HG03280 (cell line): ENCODE measurements around the gene ANKRD6.

ENCODE experiments used
- ATAC-seq: cut with Tn5 transposase; IDR thresholded peaks from one replicate; pipeline ENCODE4 v1.9.1; 2021; ENCODE audit warnings: mild to moderate bottlenecking, moderate library complexity; ENCODE audit not compliant: unreplicated experiment

ANKRD6 gene

DNA sequence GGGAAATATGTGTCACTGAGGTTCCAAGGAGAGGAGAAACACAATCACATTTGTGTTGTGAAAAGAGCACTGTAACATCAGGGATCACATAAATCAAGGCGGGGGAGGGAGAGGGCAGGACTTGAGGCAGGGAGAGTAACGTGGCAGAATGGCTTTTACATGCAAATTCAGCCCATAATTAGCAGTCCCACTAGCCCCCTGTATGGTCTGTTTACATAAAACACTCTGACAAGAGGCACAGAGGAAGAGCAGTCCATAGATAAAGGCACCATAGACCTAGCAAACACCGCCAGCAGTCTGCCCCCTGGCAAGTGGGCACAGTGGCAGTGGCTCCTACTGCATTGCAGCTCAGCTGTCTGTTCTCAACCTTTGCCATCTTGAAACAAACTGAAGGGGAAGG, 122.9 kb downstream of the ANKRD6 start:
- no peak for ATAC-seq

DNA sequence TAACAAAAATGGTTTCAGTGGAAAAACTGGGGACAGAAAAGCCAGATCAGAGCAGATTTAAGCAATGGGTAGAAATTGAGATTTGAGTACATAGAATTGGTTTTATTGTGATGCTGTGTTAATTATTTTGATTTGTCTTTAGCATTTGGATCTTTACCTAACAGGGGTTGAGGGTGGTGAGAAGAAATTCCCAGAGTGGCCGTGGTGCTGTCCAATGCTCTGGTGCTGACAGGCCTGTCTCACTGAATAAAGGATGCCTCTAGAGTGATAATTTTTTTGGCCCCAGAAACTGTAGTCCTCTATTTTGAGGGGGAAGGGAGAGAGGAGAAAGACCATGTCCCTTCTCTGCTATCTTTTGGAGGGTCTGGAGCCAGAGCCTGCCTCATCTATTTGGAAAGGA, 126.5 kb downstream of the ANKRD6 start:
- ATAC-seq = no peak

DNA sequence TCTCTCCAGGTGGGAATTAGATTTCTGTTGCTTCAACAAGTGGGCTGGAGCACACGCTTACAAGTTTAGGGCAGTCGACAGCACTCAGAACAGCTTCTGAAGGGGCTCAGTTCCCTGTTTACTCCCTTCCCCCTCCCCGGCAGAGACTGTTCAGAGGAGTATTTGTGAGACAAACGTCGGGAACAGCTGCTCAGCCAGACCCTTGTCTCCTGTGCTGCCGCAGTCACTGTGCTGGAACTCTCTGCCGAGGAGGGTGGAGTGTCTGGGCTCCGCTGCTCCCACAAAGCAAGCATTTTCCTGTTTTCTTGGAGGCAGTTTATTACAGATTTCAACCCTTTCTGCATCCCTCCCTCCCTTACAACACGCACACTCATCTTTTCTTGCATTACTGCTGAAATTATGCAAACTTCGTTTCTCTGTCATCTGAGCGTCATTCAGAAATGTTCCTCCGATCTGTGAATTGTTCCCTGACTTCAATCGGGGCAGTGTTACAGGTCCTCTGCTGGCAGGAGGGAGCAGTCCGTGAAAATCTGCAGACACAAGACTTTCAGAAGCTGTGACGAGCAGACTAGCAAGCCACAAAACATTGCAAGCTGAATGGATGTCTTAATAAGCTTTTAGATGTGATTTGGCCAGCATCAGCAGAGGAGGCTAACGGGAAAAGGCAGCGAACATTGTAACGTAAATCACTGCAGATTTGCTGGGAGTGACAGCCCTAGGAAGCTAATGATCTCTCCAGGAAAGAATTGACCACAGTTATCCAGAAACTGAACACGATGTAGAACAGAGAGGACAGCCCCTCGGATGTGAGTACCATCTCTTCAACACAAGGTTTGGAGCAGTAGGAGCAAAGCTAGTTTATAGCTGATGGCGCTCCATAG, 129.4 kb downstream of the ANKRD6 start:
- no peak for ATAC-seq

DNA sequence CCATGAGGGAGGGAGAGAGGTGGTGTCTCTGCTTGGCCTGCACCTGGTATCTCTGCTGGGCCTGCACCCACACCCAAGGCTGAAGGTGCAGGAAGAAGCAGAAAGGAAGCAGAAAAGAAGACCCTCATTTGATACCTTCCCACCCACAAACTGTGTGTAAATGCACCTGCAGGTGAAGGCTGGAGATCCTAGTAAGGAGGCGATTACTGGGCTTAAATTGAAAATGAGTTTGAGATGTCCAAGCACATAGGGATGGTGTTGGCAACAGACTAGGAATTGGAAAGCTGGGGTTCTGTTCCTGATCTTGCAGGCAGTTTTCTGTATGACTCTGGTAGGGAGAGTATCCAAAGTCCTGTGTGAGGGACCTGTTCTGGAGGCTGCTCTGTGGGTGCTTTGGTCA, 130.9 kb downstream of the ANKRD6 start:
- no peak for ATAC-seq

DNA sequence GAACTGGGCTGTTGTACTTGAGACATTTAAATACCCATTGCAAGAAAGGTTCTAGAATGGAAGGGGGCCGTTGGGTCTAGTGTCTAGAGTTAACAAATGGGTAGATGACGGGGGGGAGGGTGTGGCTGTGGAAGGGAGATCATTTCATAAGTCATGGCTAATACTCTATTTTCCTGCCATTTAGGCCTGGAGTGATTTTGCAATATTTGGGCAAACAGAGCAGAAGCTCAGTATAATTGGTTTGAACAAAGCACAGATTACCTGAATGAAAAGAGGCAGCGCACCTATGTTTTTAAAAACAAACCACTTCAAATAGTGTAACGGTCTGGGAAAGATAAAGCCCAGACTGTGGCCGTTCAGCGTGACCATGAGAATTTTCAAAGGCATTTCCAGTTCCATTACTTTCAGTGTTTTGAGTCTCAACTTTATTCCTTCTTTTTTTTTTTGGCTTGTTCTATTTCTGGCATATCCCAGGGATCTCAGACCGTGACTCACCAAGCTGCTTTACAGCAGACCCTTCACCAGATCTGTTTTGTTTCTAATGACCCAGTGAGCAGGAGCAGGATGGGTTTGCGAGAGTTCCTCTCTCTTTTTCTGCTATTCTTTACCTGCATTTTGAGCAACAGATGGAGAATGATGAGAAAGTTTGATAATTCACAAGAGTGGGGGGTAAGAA, 131.9 kb downstream of the ANKRD6 start:
- no peak for ATAC-seq

DNA sequence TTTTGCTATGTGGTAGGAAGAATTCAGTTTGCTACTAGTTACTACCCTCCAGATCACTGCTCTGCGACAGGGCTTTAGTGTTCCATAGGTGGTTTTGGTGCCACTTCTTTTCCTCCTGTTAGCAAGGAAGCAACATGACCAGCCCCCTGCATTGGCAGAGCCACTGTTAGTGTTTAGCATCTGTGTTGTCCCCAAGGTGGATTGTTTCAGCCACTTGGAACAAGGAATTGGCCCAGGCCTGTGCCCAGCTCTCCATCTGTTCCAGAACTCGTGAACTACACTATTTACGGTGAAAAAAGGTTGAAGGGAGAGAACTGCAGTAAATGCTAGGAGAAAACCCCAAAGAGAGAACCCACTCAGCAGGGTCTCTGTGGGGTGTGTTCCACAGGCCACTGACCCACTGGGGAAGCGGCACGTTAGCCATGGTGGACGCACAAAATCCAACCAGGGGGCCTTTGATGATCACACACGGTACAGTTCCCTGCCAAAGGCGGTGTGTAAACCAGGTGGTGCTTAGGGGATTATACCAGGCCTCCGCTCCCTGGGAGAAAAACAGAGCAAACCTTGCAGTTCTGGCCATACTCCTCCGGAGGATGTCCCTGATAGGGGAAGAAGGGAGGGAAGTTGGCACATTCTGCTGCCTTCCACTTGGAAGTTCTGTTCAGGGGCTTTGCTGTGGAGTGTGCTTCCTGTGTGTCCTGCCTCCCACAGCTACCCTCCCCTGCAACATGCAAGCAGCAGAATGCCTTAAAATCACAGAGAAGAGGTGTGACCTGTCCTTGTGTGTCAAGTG, 133.3 kb downstream of the ANKRD6 start:
- ATAC-seq = no peak

DNA sequence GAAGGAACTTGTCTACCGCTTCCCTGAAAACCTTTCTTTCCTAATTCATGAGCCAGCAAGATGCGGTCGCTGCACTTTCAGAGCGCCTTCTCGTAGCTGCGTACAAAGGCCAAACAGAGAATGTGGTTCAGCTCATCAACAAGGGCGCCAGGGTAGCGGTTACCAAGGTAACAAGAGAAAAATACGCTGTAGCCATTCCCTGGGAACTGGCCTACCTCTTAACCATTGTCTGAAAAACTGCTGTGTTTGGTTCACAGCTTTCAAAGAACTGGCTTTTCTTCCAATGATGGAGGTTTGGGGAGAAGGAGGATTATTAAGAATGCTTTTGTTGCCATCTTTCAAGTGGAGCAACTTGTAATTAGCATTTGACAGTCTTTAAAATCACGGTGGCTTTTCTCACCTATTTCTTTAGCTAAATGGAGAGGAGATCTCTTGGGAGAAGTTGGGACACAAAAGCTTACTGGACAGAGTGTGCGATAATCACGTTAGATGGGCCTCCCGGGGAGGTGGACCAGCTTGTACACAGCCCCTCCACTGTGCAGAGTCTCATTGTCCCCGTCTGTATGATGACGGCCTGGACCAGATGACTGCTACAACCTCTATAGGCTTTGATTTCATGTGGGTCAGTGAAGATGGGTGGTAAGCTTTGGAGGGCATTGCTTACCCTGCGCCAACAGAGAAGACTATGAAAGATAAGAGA, 134.1 kb downstream of the ANKRD6 start:
- ATAC-seq = no peak

DNA sequence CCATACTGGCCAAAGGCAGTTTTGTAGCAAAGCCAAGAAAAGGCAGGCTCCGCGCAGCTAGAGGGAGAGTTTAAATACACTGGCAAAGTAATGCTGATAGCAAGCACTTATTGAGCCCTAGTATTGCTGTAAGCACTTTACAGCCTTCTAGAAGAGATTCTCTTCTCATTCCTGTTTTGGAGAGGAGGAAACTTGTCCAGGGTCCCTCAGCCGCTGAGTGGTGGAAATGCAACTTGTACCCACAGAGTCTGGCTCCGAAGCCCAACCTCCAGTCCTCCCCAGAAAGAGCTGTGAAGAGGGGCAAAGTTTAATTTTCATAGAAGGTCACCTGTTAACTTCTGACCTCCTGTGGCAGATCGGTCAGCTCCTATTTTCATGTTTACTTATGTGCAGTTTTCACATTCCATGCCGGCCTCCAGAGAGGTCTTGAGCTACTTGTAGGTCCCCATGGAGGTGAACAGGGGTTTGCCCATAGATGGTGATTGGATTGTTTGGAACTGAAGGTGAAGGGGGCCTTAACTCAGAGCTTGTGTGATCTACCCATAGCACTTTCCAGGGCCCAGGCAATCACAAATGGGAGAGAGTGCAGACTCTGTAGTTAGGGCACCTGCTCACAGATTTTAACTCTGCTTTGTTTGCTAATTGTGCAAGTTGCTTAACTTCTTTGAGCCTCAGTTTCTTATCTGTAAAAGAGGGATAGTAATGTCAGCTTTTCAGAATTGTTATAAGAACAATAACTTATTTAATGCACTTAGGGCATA, 134.9 kb downstream of the ANKRD6 start:
- no peak for ATAC-seq

DNA sequence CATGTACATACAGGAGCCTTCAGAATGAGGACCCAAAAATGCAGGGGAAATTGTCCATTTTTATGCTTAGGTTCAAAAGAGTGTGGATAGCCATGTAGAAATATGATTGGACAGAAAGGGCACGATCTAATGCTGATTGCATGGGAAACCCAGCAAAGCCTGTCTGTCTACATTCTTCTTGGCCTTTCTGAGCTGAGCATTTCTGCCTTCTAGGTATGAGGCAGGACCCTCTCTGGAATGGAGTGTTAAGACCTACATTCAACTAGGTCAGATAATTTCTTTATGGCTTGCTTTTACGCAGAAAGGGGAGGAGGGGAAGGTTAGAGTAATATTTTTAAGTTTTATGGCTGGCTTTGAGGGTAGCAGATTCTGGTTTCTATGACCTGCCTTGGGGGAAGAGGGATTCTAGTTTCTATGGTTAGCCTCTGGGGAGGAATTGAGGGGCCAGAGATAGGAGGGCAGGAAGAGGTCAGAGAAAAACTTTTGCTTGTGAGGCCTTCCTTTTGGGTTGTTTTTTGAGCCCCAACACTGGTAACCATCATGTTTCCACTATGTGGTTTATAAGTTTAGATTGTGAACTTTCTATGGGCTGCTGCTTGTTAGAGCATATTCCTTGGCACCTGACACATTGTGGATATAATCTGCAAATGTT, 142.1 kb downstream of the ANKRD6 start:
- no peak for ATAC-seq

DNA sequence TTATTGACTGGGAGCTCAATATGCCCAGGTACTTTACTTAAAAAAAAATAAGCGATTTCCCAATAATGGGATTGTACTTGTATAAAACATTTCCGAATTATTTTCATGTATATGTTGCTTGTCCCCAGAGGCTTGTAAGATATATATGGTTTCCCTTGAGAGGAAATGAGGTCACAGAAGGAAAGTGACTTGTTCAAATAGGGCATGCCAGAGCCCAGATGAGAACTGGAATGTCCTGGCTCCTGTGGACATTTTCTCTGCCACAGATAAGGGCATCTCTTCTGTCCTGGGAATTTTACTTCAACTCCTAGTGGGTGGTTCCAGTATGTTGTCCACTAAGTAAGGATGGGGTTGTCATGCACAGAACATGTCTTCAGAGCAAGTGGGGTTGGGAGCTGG, 142.6 kb downstream of the ANKRD6 start:
- ATAC-seq = no peak

DNA sequence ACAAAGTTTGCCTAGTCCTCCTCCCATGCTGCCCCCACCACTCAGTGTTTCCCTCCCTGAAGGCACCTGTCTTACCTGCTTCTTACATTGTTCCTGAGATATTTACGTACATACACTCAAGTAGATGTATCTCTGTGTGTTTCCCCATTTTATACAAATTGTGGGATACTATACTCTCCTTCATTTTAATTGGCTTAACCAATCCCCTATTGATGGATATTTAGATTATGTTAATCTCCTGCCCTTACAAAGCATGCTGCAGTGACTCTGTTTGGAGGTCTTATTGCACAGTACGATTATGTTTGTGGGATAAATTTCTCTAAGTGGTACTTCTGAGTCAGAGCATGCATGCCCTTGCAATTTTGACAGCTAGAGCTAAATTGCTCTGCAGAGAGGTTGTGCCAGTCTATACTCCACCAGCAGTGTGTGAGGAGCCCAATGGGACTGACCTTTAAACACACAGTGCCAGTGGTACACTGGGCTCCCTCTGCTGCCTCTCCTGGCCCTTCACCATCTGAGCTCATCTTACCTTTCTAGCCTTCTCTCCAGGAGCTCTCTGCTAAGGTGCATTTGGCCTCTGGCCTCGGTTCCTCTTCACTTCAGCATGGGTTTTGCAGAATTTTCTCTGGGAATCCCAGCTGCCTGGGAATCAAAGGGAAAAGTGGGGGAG, 148.2 kb downstream of the ANKRD6 start:
- no peak for ATAC-seq

DNA sequence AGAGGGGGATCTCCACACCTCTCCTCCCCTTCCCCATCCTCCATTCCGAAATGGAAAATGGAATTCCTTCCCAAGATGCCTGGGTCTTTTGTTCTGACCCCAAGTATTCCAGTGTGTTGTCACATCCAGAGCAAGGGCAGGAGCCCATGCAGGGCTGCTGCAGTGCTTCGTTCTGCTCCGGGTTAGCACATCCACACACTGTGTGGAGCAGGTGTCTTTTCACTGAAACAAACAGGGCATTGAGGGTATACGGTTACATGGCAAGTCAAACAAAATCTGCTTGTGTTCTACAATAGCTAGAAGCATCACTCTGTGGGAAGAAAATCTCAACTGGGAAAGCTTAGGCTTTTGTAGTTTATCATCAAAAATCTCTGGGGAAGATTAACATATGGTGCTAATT, 148.7 kb downstream of the ANKRD6 start:
- no peak for ATAC-seq

DNA sequence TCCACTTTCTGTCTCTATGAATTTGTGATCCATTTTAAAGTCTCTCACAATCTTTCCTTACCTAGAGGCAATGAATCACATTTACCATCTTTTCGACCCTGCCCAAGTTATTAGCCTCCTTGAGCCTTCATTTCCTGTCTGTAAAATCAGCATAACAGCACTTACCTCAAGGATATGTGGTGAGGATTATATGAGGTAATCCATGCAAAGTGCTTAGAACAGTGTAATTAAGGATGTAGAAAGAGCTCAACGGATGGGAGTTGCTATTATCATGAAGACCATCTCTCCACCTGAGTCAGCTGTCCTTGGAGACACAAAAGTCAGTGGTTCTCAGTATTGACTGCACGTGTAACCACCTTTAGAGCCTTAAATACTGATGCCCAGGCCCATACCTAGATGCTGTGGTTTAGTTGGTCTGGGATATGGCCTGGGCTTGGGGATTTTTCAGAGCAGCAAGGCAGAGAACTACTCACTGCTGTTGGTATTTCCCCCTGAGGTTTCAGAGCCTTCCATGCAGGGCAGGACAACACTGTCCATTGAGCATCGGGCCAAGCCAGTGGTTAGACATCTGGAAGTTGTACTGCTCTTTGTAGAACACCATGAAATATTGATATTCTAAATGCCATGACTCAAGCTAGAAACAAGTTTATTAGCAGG, 149.8 kb downstream of the ANKRD6 start:
- ATAC-seq = no peak

DNA sequence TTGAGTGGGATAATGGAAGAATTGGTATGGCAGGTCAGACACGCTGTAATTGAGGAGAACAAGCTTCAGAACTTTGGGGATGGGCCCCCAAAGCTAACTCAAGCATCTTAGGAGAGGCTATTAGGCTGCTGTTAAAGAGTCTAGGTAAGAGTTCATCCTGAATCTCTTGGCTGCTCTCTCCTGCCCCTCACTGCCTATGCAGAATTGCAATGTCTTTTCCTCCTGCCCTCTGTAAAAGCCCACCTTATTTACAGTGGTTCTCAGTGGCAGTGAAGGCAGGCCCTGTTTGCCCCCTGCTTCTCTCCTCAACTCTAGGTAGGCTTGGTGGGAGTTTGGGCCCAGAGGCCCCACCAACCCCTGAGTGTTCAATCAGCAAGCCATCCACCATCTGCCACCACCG, 150.6 kb downstream of the ANKRD6 start:
- ATAC-seq = no peak

DNA sequence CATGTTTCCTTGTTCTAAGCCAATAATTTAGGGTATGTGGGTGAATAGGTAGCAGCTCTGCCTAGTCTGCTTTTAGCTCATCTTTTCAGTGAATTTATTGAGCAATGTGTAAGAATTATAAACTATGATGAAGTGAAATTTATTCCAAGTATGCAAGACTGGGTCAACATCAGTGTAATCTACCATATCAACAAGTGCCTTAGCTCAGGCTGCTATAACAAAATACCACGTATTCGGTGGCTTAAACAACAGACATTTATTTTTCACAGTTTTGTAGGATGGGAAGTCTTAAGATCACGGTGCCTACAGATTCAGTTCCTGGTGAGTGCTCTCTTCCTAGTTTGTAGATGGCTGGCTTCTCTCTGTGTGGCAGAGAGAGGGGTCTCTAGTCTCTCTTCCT, 151.6 kb downstream of the ANKRD6 start:
- no peak for ATAC-seq

DNA sequence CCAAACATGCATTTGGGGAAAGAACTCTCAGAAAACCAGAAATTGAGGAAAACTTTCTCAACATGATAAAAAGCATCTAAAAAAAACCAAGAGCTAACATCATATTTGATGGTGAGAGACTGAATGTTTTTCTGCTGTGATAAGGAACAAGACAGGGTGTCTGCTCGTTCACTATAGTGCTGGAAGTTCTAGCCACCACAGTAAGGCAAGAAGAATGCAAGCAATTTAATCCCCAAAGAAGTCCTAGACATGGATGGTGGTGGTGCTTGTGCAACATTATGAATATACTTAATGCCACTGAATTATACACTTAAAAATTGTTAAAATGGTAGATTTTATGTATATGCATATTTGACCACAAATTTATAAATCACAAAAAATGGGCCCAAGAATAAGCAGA, 152.2 kb downstream of the ANKRD6 start:
- ATAC-seq = no peak

DNA sequence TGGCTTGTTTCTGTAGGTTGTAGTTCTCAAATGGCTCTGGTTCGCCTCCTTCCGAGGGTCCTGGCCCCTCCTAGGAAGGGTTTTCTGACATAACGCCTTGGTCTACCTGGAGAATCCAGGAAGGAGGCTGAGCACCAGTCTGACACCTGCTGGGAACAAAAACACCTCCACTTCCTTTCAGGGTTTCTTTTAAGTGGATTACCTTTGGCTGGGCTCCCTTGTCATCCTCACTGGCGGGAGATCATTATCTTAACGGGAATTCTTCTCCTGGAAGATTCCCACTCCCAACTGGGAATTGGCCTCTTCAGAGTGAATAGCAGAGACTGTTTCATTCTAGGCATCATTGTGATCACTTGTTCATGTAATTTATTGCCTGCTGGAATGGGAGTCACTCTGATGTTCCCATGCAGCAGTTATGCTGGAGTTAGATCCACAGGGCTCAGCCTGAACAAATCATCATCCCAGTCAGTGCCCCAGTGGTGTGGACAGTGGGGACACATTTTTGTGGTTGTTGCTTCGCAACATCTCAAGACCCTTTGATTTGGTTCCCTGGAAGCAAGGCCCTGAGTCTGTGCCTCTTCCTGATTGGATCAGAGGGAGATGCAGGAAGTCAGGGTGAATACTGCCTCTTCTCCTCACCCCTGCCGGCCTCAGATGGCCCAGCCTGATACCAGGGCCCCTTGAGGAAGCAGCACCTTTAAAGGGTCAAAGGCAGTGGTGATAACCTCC, 156.5 kb downstream of the ANKRD6 start:
- no peak for ATAC-seq

DNA sequence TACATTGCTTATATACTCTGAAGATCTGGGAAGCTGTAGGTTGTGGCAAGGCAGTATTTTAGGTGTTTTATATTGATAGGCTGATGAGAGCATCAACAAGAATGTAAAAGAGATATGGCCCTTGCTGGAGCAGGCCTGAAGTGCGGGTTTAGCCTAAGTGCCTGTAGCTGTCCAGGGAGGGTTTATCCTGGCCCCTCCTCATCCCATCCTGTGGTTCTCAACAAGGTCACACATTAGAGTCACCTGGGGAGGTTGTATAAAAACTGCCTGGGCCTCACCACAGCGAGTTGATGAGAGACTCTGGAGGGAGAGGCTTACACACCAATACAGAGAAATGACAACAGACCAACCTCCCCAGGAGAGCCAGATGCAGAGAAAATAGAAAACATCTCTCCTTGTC, 157.2 kb downstream of the ANKRD6 start:
- ATAC-seq = no peak
